Measurements from ENCODE around the gene UROC1.

Gene UROC1

DNA sequence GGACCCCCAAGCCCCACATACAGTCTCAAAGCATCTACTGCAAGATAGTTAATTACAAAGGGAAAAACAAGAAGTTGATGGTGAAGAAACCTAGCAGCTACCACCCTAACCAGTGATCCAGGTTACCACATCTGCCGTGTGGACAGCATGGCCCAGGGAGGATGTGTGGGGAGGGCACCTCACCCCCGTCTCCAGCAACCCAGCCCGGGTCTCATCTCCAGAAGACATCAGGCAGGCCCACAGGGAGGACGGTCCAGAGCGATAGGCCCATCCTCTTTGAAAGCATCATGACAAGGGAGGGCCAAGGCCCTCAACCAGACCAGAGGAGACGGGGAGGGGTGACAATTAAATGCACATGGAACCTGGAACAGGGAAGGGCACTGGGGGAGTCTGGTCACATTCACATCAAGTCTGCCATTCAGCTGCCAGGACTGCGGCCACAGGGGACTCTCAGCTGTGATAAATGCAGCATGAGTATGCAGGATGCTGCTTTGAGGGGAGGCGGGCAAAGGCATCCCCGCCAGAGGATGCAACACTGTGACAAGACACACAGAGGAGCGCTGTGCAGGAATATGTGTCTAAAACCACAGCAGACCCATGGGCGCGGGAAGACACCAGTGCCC is 60.7 kb downstream of the UROC1 start:
- no peak for DNase-seq

DNA sequence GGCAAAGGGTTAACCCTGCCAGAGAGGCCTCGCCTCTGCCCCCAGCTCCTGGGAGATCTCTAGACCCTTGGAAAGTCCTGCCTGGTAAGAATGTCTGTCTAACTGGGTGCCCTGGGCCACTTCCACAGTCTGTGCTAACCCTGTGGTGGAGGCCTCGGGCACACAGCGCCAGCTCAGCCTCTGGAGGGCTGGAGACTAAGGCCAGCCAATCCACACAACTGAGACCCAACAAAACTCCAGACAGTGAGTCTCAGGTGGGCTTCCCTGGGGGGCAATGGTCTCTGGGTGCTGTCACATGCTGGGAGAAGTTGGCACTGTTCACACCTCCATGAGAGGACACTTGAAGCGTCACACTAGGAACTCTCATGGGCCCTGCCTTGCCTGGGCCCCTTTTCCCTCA is 61.4 kb downstream of the UROC1 start:
- DNase-seq: no peak

DNA sequence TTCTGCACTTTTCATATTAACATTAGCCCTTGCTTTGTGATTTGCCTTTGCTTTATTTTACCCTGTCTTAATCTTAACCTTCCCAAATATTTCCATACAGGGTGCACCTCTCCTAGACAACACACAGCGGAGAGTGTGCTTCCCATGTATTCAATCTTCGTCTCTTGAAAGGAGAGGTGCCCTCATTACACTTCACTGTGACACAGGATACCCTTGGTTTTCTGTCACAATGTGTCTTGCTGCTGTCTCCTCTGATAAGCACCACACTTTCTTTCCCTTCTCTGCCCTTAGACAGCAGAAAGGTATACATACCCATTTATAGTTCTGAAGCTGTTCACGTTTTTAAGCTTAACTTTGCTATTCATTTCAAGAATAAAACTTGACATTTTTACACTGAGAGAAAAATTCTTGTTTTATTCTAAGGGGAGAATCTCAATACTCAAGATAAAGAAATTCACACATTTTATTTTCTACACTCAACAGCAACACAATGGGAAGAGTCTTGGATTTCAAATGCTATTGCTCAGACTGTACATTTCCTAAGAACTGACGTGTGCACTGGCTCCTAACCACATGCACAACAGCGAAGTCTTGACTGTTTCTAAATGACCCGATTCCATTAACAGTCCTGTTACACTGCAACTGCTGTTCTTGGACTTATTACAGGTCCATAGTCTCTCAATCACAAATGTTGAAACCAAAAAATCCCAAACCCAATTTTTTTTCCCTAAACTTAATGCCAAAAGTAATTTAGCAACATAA is 63.0 kb downstream of the UROC1 start:
- DNase-seq: no peak

DNA sequence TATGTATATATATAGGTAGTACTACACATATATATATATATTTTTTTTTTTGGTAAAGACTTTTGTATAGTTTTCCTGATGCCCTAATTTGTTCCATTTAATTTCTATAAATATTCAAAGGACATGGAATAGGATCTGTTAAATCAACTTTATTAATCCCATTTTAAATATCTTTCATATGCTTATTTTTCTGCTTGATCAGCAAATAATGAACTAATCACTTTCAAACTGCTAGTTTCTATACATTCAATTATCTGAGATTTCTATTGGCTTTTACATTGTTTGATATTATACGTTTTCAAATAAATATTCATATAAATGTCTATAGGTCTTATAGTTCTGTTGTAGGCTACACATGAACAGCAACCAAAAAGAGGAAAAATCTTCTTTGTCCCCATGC is 63.5 kb downstream of the UROC1 start:
- DNase-seq: no peak

DNA sequence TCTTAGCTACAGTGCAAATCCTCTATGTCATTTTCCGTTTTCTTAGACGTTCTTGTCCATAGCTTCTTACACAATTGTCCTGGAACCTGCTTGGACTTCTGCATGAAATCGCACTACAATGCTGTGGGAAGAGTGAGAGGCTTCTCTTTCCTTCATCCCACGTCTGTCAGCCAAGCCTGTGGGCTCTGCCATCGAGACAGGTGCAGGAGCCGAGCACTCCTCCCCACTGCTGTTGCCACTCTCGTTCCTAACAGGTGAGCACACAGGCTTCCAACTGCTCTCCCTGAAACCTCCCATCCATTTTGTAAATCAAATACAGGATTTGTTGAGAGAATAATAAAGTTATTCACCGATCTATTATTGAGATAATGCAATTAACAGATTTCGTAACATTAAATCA is 65.4 kb downstream of the UROC1 start:
- no peak for DNase-seq

DNA sequence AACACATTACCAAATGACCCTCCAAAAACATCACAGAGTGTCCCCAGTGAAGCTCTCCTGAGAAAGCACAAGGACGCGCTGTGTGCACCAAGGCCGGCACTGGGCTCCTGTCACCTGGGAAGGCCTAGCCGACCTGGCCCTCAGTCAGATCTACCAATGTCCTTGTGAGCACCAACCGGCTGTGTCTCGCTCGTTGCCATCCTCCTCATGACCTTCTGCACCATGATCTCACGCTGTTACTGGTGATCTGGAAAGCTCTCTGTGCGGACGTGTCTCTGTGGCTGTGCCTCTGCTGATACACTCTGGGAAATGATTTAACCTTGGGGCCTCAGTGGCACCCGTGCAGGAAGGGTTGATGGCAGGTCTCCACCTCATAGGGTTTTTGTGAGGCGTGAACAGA is 66.1 kb downstream of the UROC1 start:
- no peak for DNase-seq

DNA sequence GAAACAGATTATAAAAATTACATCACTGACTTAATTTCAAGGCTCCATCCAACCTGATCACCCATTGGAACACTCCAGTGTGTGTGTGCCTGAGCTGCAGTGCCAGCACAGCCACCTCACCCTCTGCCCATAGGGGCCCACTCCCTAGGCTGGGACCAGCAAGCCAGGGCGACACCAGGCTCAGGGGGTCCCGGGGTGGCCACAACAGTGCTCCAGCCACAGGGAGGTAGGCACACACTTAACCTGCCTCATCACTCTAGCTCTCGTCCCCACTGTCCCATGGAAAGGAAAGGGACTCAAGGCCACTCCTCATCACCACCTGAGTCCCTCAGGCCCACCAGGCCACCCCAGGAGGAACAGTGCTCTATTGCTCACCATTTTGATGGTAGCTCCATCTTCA is 66.8 kb downstream of the UROC1 start:
- DNase-seq: no peak

DNA sequence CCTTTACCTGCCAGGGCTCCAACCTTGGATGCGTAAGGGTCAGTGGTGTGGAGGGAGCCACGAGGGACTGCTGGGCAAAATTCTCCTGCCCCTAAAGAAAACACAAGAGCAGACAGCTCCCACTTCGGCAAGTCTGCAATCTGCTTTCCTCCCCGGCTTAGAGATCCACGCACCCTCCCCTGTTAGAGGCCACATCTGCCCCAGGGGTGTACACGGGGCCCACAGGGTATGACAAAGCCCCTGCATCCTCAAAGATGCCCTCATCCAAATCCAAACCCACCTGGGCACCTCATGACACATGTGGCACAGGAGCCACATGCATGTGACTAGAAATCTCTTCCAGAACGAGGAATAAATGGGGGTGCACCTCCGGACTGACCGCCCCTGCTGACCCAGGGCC is 67.4 kb downstream of the UROC1 start:
- DNase-seq: no peak

DNA sequence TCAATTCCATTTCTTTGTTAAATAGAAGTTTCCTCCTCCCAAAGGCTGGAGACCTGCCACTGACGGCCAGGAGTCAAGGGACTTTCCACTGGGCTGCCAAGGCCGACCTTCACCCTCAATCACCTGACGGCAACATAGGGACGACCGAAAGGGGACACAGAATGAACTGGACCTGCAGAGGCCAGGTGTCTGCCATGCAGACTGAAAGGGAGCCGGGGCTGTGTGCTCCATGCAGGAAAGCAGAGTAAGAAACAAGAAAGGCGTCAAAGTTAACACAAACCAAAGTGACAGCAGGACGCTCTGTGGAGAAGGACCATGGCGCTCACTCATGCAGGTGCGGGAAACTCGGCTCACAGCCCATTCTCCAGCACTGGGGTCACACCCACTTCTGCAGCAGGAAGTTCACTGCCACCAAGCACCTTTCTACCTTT is 67.9 kb downstream of the UROC1 start:
- DNase-seq: no peak

DNA sequence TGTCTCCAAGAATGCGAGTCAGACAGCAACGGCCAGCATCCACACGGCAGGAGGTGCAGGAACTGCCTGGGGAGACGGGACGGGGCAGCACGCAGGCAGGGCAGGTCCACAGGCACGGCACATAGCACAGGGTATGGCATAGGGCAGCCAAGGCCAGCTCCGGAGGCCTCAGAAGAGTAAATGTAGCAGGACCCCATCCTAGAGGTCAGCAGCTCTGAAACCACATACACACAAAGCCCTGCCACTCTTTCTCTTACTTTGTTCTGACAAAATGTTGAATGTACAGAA is 68.7 kb downstream of the UROC1 start:
- no peak for DNase-seq

DNA sequence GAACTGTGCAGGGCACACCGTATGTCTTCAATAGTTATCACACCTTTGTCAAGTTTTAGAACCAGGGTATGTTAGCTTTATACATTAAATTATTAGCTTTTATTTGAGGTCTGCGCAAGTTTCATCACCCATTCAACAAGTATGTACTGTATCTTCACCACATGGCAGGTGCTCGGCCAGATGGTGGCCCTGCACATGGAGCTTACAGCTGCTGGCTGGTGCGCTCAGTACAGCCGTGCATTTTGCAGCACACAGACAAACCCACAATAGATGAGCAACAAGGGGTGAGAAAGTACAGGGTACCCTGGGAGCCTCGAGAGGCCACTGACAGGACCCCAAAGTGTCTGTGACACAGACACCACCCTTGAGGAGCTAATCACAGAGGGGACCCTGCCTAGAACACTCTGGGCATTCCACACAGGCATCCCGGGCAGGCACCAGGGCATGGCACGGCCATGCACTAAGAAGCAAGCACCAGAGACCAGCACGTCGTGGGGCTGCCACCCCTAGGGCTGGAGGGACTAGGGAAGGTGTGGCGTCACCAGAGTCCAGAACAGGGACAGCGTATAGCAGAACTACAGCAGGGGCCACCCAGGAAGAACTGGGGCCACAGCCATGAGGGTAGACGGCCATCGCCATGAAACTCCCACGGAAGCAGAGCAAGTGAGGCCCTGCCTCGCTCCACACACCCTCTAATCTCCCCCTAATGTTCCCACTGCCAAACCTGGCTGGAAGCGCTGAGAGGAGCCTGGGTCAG is 69.3 kb downstream of the UROC1 start:
- DNase-seq: no peak

DNA sequence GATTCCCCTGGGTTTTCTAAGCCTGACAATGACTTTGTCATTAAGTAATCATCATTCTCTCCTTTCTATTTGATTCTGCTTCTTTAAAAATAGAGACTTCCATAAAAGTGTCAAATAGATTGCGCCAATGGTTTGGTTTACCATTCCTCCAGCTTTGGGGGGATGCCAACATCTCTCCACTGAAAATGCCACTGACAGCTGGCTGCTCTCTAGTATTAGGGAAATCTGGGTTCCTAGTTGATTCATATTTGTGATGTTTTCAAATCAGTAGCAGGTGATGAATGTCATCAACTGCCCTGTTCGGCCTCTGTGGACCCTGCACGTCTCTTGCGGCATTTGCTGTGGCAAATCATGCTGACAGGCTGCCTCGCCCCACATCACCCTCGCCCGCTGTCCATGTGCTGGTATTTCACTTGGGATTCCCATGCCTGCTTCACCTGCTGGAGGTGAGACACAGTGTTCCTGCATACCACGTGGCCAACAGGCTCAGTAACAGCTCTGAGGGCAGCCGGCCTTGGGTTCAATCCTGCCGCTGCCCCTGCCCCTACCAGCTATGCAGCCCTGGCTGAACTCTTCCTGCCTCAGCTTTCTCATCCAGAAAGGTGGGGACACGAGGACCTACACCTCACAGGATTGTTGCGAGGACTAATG is 70.0 kb downstream of the UROC1 start:
- DNase-seq: no peak

DNA sequence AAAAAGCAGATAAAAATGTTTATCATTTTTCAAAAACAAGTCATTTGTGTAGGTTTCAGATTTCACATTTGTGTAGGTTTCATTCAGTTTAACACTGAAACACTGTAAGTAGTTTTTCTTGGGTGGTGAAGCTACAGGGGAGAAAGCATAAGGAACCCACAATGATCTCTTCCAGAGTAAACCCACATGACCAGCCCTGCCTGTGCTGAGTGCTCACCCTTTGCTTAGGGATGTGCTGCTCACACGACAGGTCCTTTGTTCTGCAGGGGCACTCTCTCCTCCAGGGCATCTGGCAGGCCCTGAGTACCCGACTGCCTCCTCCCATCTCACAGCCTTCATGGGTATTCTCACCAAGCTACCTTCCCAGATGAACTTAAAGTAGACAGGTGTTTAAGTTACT is 70.8 kb downstream of the UROC1 start:
- DNase-seq: no peak

DNA sequence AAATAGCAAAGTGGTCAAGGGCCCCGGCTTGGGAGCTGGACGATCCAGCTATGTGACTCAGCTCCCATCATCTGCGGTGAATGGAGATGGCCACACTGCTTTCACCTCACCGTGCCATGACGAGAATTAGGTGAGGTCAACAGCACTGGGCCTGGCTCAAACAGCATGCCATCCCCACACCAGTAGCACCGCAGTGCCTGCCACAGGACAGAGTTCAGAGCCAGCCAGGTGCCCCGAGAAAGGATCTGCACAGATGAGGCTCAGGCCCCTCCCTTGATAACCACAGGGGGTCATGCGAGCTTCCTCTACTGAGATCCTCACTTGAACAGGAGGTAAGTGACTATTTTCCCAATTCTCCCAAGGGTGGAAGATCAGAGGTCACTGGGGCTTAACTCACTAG is 71.3 kb downstream of the UROC1 start:
- DNase-seq: no peak

DNA sequence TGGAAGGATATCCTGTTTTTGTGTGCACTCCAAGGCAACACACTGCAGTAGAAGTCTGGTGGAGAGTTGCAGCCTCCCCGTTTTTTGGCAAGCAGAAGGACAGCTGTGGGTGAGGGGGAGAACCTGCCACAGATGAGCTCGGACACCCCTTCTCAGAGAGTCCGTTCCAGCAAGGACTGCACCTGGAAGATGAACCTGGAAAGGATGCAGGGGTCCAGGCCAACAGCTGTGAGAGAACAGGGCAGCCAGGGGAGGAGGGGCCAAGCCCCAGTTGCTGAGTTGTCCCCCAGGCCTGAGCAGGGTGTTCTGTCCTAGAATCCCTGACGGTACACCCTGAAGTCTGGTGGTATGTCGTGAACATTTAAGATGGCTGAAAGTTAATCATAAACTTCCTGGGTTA is 72.1 kb downstream of the UROC1 start:
- DNase-seq: no peak

DNA sequence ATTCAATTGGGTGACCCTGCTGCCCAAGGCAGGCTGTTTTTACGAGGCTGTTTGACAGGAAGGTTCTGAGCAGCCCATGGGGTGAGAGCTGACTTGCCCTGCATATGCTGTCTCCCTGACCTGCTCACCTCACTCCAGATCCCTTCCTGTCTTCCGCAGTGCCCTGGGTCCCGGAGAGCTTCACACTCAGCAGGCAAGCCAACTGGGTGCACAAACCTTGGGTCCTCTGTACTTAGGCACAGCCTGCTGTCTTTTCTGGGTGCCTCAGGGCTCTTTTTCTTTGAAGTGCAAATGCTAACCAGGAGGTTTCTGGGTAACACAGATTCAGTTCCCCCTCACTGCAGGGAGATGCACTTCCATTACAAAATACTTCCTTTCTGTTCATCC is 74.7 kb downstream of the UROC1 start:
- no peak for DNase-seq

DNA sequence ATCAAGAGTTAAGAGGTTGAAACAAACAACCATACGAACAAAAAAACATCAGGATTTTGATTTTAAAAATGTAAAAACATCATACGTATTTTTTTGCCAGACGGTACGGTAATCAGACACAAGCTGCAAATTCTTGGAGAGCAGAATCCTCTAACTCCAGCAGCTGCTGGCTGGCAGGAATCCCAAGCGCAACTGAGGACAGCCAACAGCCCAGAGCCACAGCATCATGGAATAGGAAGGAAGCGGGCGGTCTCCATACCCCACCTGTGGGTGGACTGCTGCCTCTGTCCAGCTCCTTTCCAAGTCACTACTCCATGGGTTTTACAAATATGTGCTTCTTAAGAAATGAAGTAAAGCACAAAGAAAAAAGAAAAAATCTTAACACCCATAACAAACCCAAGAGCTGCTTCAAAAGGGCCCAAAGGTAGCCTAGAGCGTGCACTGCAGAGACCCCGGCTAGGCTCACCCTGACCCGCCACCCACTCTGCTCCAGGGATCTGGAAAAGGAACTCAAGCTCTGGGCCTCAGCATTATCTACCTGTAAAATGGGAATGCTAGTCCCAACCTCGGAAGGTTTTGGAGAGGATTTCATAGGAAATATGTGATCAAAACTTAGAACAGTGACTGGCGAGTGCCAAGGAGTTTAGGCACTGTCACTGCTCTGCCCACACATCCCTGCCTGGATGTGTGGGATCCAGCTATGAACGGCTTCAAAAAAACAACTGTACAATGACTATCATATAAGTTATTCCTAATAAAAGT is 75.3 kb downstream of the UROC1 start:
- DNase-seq: no peak

DNA sequence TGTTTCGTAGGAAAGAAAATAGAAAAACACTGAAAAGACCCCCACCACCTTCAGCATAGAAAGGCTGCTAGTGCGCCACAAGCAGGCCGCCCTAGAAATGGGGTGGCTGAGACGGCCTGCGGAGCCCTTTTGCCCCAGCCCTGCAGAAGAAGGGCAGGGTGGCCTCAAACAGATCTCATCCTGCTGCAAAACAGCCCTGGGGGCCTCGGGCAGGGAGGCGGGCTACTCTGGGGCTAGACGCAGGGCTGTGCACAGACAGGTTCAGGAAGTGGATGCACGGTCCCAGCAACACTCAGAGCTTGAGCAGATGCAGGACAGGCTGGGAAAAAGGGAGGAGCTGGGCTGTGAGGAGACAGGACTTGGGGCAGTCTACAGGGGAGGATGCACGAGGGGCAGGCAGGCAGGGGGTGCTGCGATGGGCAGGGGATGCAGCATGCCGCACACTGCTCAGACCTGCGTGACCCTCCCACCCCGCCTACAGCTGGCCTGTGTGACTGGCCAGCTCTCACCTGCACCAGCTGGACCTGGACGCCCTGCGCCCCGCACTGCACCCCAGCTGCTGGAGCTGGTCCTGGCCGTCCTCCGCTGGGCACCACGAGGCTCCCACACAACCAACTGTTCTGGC is 76.2 kb downstream of the UROC1 start:
- DNase-seq: no peak

DNA sequence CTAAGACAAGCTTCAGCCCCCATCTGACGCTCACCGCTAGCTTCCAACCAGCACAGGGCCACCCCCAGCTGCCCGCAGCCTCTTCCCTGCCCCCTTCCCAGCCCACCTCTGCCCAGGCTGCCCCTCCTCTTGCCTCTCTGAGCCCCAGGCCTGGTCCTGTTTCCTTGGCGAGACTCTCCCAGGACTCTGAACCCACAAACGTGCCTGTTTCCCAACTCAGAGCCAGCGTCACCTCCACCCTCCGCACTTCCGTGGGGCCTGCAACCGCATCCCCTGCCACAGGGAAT is 76.9 kb downstream of the UROC1 start:
- no peak for DNase-seq

DNA sequence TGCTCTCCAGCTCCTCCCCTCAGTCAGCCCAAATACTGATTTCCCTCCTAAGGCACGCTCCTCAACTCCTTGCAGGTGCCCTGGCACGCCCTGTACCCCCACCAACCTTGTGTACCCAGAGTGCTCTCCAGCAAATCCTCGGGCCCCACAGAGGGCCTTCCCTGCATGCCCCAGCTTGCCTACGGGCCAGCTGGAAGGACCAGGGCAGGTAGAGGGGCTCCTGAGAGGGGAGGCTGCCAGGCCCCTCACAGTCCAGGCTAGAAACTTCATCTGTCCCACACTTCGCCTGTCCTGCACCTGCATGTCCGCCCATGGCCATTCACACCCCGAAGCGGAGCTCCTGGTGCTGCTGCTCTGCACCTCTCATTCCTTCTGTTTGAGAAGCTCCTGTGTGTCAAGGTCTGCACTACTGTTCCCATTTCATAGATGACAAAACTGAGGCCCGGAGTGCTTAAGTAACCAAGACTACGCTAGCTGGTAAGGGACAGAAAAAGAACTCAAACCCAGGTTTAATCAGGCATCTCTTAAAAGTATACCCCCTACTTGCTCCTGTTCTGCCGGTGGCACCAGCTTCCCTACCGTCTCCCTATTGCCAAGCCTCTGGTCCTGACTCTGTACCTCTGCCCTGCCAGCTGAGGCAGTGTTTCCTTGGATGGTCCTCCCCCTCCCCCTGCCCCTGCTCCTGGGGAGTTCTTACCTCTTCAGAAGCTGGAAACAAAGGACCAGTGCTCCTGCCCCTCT is 77.4 kb downstream of the UROC1 start:
- DNase-seq: no peak

DNA sequence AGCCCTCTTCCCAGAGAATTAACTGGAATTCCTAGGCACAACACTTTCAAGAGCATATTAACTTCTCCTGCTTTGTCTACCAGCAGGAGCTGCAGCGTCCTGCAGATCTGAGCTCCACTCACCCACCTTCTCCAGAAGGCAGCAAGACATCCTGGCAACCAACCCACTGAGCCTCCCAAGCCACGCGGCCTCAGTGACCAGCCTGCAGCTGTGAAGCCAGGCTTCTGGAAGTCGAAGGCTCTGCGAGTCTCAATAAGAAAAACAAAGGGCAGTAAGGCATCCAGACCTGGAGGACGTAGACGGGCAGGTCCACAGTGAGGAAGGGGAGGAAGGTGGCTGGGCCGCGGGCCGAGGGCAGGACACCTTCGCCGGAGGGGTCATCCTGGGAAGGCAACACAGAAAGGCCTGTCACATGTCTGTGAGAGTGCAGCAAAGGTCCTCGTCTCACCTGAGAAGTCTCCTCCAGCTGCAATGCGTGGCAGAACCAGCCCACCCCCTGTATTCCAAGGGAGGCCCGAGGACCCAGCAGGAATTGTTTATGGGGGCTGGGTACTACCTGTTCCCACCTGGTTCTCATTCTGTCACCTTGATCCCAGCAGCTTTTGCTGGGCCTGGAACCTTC is 78.1 kb downstream of the UROC1 start:
- no peak for DNase-seq

DNA sequence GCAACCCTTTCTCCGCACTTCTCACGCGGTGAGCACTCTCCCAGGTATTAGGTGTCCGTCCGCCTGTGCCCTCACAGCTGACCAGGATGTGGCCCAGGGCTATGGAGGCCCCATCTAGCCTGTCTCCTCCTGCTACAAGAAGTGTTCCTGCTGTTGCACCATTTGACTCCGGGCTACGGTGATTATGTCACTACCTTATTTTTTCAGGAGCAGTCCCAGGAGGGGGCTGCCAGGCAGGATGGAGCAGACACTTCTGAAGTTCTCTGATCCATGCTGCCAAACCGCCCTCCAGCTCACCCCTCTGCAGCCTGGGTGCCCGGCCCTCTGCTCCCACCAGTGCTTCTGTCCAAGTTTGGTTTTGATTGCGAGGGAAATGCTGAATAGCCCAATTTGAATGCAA is 78.8 kb downstream of the UROC1 start:
- DNase-seq: no peak
